ENCODE measurements around the gene ZNF503.

- TF ChIP-seq CTCF (conservative IDR thresholded peaks at IDR 0.05; ENCODE audit: low read length), result no peak
- no peak for TF ChIP-seq EZH2phosphoT487 (IDR thresholded peaks at IDR 0.05; ENCODE audit: borderline replicate concordance)
Measured at GRCh38 chr10:75408509-75408875, 6.9 kb upstream of the ZNF503 start.
